K562 (cell line): ENCODE measurements around the gene LRP1B. TPM values are rescaled to one million over a fixed set of nuclear protein-coding genes. Genes with fewer than 3 reads are reported as not detected.

ENCODE experiments used
- ATAC-seq: fragments of 200-7000 bp; cut with Tn5 transposase; 3 replicates; pipeline ENCODE4 v1.9.1; 2020; ENCODE audit warnings: moderate library complexity
- BruUV-seq: library from RNA; stranded (reverse); fragments of 400-500 nt; replicated peaks from 2 replicates; lab custom pipeline; 2021; lab: Mats Ljungman, UMichigan
- CTCF ChIA-PET: fragments of 300-600 bp; formaldehyde crosslinking; extraction: SDS; loops from one replicate; lab custom pipeline; 2021; ENCODE audit warnings: low intra/inter-chr PET ratio; lab: Yijun Ruan, JAX
- POLR2A ChIA-PET: fragments of 300-600, 350-650 bp; sonication (Branson Sonifier 250); formaldehyde crosslinking; extraction: SDS; loops from one replicate; lab custom pipeline; 2021; ENCODE audit warnings: antibody characterized with exemption, inconsistent platforms; lab: Yijun Ruan, JAX
- DNase-seq, 4 experiments: peaks; one replicate each; pipeline versions ENCODE4 v3.0.0 to v3.0.0-alpha.2; 2011 to 2018; ENCODE audit warnings: low spot score in 3 of 4, mixed read lengths in 3 of 4; ENCODE audit errors: extremely low read depth in 1 of 4
- FAIRE-seq: peaks from 2 replicates; lab custom pipeline; 2011; peaks lifted over from hg19 to GRCh38; lab: Jason Lieb, UNC
- H2AFZ ChIP-seq: 2 replicates; pipeline ENCODE4 v1.6.0; 2011; ENCODE audit warnings: low read depth, low read length, control low read depth, inconsistent platforms
- H3K27ac ChIP-seq: fragments of 200-600 bp; 3 replicates; pipeline ENCODE4 v1.8.0; 2011; ENCODE audit warnings: low read depth, mild to moderate bottlenecking, control low read depth, inconsistent platforms, low read length, moderate library complexity, mixed read lengths; ENCODE audit errors: extremely low read depth
- H3K27me3 ChIP-seq, 2 experiments: fragments of 300-600 bp in 1 of 2; 2 replicates in 1 of 2; 3 replicates in 1 of 2; pipeline versions ENCODE4 v1.6.0 to v1.8.0; 2011; ENCODE audit warnings: inconsistent platforms in 2 of 2, low read length in 2 of 2, mild to moderate bottlenecking in 1 of 2, mixed read lengths in 1 of 2, moderate library complexity in 1 of 2; ENCODE audit not compliant: control insufficient read depth in 2 of 2, insufficient read depth in 2 of 2
- H3K36me3 ChIP-seq: fragments of 300-600 bp; 3 replicates; pipeline ENCODE4 v1.8.0; 2011; ENCODE audit warnings: mild to moderate bottlenecking, low read length, inconsistent platforms; ENCODE audit not compliant: control insufficient read depth, insufficient read depth
- H3K4me1 ChIP-seq, 2 experiments: fragments of 200-600 bp in 1 of 2; replicated peaks in 1 of 2; 2 replicates in 1 of 2; 3 replicates in 1 of 2; pipeline versions ENCODE4 v1.5.1 to v1.8.0; 2011; ENCODE audit warnings: inconsistent platforms in 2 of 2, low read length in 2 of 2, mild to moderate bottlenecking in 1 of 2, mixed read lengths in 1 of 2, moderate library complexity in 1 of 2; ENCODE audit not compliant: control insufficient read depth in 2 of 2, insufficient read depth in 2 of 2
- H3K4me2 ChIP-seq: 2 replicates; pipeline ENCODE4 v1.6.1; 2011; ENCODE audit warnings: low read length, control low read depth, inconsistent platforms, mixed read lengths; ENCODE audit not compliant: insufficient read depth
- H3K4me3 ChIP-seq: fragments of 200-600 bp; sonication (generic), shearing (Covaris generic); 2 replicates; pipeline ENCODE4 v1.5.1; 2016; ENCODE audit warnings: control low read depth, inconsistent platforms
- H3K79me2 ChIP-seq: fragments of 200-600 bp; 3 replicates; pipeline ENCODE4 v1.8.0; 2011; ENCODE audit warnings: low read length, inconsistent platforms; ENCODE audit not compliant: control insufficient read depth, insufficient read depth
- H3K9ac ChIP-seq, 2 experiments: 2 replicates each; pipeline versions ENCODE4 v1.6.0 to v1.6.1; 2011; ENCODE audit warnings: low read depth in 2 of 2, low read length in 2 of 2, control low read depth in 1 of 2, inconsistent platforms in 1 of 2, mild to moderate bottlenecking in 1 of 2, mixed read lengths in 1 of 2; ENCODE audit not compliant: insufficient read depth in 1 of 2
- H3K9me1 ChIP-seq: one replicate; pipeline ENCODE4 v1.6.0; 2011; ENCODE audit warnings: inconsistent platforms, mild to moderate bottlenecking, low read length, moderate library complexity; ENCODE audit not compliant: control insufficient read depth, insufficient read depth
- H3K9me3 ChIP-seq: replicated peaks from 2 replicates; pipeline ENCODE4 v1.5.1; 2011; ENCODE audit warnings: low read depth, low read length, inconsistent platforms; ENCODE audit not compliant: control insufficient read depth, insufficient read depth
- H4K20me1 ChIP-seq: replicated peaks from 2 replicates; pipeline ENCODE4 v1.6.1; 2011; ENCODE audit warnings: low read length, inconsistent platforms, mixed read lengths; ENCODE audit not compliant: control insufficient read depth, insufficient read depth
- CC2D1A ChIP-seq: fragments of 450-650 bp; IDR thresholded peaks from 2 replicates; pipeline ENCODE4 v1.6.1; 2017; ENCODE audit warnings: mild to moderate bottlenecking
- PBX2 ChIP-seq, 2 experiments: IDR thresholded peaks in 1 of 2; conservative IDR thresholded peaks in 1 of 2; 2 replicates each; pipeline ENCODE4 v1.6.1; 2016; ENCODE audit warnings: low read depth in 2 of 2, mild to moderate bottlenecking in 1 of 2, missing compliant biosample characterization in 1 of 2, missing genetic modification characterization in 1 of 2, moderate library complexity in 1 of 2
- SLC30A9 ChIP-seq: fragments of 250-450 bp; sonication (Bioruptor Pico); IDR thresholded peaks from 2 replicates; pipeline ENCODE4 v1.8.0; 2022; ENCODE audit warnings: mild to moderate bottlenecking, moderate library complexity
- TAF1 ChIP-seq: IDR thresholded peaks from 2 replicates; pipeline ENCODE4 v1.6.1; 2011; ENCODE audit warnings: mild to moderate bottlenecking, low read length, moderate library complexity; ENCODE audit not compliant: insufficient read depth, control insufficient read depth, severe bottlenecking; ENCODE audit errors: extremely low read depth
- TBP ChIP-seq: optimal IDR thresholded peaks from 2 replicates; pipeline ENCODE3; 2011; ENCODE audit warnings: low read depth, low read length, improper control_type of control experiment
- TRIM28 ChIP-seq: fragments of 450-650 bp; IDR thresholded peaks from 2 replicates; pipeline ENCODE4 v1.6.1; 2017
- ZNF263 ChIP-seq: sonication (generic); formaldehyde crosslinking; IDR thresholded peaks from 2 replicates; pipeline ENCODE4 v1.8.0; 2022; ENCODE audit warnings: mild to moderate bottlenecking, missing genetic modification reagents, borderline replicate concordance
- WGBS: fragments of 100-300 bp; shearing (Covaris generic); methylation state at CpG from one replicate; pipeline ENCODE4 v1.1.6; 2016; ENCODE audit warnings: low coverage, mixed read lengths; ENCODE audit not compliant: insufficient coverage; ENCODE audit errors: missing lambda C conversion rate; 5-methylcytosine and 5-hydroxymethylcytosine counted together
- in situ Hi-C: fragments of 300-500 bp; cut with MboI; formaldehyde crosslinking; loops from 4 replicates; pipeline ENCODE4 v1.15.0; 2018; ENCODE audit warnings: inconsistent platforms, mixed read lengths
- intact Hi-C: fragments of 100-400 bp; cut with micrococcal nuclease; formaldehyde crosslinking; loops from 2 replicates; pipeline ENCODE4 v1.14.2; 2022
- polyA plus RNA-seq, 8 experiments: library from polyadenylated mRNA; depleted of rRNA in 4 of 8; stranded (reverse) in 5 of 8; unstranded in 3 of 8; fragments of >200 nt; fragmentation: Nextera tagmentation in 2 of 8; fragmentation: Illumina TruSeq in 1 of 8; extraction: Ambion mirVana in 2 of 8; extraction: Trizol in 1 of 8; gene quantifications; 2 replicates each; pipeline versions ENCODE4 v1.2.1 to v1.2.3, GENCODE V29; 2011 to 2014; ENCODE audit warnings: inconsistent platforms in 1 of 8, missing spikeins in 1 of 8
- total RNA-seq, 7 experiments: library from RNA; depleted of rRNA in 6 of 7; stranded (reverse); fragments of >200 nt in 6 of 7; fragmentation: Illumina TruSeq in 2 of 7; extraction: Trizol in 2 of 7; gene quantifications; 2 replicates each; pipeline versions ENCODE4 v1.2.1 to v1.2.3, GENCODE V29; 2011 to 2021; ENCODE audit warnings: low replicate concordance in 1 of 7
- TF ChIP-seq, protein P1 (sequence below): fragments of 250-450 bp; sonication (Bioruptor Pico); IDR thresholded peaks from 2 replicates; pipeline ENCODE4 v1.5.0; 2021
- TF ChIP-seq, protein P2 (sequence below), 3 experiments: fragments of 200-800 bp in 1 of 3; fragments of 250-450 bp in 1 of 3; fragments of 450-650 bp in 1 of 3; sonication (Bioruptor Pico) in 1 of 3; sonication (Bioruptor generic) in 1 of 3; formaldehyde crosslinking in 1 of 3; IDR thresholded peaks; 2 replicates each; pipeline versions ENCODE4 v1.6.1 to v1.8.0; 2016 to 2022; ENCODE audit warnings: mild to moderate bottlenecking in 2 of 3, missing genetic modification characterization in 2 of 3, missing compliant biosample characterization in 1 of 3, moderate library complexity in 1 of 3

LRP1B gene
- total and polyA plus RNA-seq, 9 of the 15 experiments (the other 6 are each of a cell fraction or from before 2014, with no cell fraction given), result not detected

DNA sequence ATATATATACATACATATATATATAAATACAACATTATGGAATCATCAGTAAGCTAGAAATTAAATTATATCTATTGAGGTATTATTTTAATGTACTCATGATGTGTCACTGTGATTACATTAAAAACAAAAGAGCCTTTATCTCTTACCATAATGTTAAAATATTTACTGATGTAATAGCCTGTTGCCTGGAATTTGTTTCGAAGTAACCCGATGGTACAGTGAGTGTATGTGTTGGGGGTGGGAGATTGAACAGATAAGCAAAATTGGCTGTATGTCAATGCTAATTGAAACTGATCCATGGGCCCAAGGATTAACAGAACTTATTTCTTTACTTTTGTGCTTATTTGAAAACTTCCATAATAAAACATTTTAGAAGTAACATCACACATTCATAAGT, 1473.2 kb downstream of the LRP1B start:
- Histone ChIP-seq H3K27me3 (no peaks in the 10 kb centered on the region), H3K27ac (no peak overlapping the region), H3K4me2 (no peak overlapping the region), H3K9me3 (peaks cover 2% of the 10 kb centered on the region; the same call in 1 of the 2 replicates), H4K20me1 (no peaks in the 10 kb centered on the region), H3K4me3 (no peak overlapping the region), H3K9me1 (no peaks in the 10 kb centered on the region), H3K4me1 (no peaks in the 10 kb centered on the region), H3K9ac (no peak overlapping the region), H3K79me2 (no peaks in the 10 kb centered on the region), H3K36me3 (no peaks in the 10 kb centered on the region), H2AFZ (no peak overlapping the region)
- DNase-seq, result no peak
- BruUV-seq, result no TSS peak
- intact Hi-C loops (no loop called here), in situ Hi-C loops (no loop called here)
- 3% methylated on average over 2 of the region's 2 CpGs for WGBS
- ChIA-PET CTCF (no interaction called here), POLR2A (no interaction called here)
- TF ChIP-seq ZNF263 (CRISPR knock-in tag), result no peak
- TF ChIP-seq PBX2 (CRISPR knock-in tag; IDR thresholded peaks at IDR 0.05; ENCODE audit: low read depth), result no peak
- no peak for TF ChIP-seq PBX2 (tag; conservative IDR thresholded peaks at IDR 0.05; ENCODE audit: low read depth)
- no peak for TF ChIP-seq TBP
- TF ChIP-seq TRIM28, result no peak
- TF ChIP-seq, protein P1, sequence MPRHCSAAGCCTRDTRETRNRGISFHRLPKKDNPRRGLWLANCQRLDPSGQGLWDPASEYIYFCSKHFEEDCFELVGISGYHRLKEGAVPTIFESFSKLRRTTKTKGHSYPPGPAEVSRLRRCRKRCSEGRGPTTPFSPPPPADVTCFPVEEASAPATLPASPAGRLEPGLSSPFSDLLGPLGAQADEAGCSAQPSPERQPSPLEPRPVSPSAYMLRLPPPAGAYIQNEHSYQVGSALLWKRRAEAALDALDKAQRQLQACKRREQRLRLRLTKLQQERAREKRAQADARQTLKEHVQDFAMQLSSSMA, result no peak
- TF ChIP-seq, protein P2, sequence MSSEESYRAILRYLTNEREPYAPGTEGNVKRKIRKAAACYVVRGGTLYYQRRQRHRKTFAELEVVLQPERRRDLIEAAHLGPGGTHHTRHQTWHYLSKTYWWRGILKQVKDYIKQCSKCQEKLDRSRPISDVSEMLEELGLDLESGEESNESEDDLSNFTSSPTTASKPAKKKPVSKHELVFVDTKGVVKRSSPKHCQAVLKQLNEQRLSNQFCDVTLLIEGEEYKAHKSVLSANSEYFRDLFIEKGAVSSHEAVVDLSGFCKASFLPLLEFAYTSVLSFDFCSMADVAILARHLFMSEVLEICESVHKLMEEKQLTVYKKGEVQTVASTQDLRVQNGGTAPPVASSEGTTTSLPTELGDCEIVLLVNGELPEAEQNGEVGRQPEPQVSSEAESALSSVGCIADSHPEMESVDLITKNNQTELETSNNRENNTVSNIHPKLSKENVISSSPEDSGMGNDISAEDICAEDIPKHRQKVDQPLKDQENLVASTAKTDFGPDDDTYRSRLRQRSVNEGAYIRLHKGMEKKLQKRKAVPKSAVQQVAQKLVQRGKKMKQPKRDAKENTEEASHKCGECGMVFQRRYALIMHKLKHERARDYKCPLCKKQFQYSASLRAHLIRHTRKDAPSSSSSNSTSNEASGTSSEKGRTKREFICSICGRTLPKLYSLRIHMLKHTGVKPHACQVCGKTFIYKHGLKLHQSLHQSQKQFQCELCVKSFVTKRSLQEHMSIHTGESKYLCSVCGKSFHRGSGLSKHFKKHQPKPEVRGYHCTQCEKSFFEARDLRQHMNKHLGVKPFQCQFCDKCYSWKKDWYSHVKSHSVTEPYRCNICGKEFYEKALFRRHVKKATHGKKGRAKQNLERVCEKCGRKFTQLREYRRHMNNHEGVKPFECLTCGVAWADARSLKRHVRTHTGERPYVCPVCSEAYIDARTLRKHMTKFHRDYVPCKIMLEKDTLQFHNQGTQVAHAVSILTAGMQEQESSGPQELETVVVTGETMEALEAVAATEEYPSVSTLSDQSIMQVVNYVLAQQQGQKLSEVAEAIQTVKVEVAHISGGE (CRISPR knock-in tag; IDR thresholded peaks at IDR 0.05), result no peak
- TF ChIP-seq CC2D1A, result no peak
- no peak for TF ChIP-seq SLC30A9 (CRISPR knock-in tag)
- no peak for TF ChIP-seq TAF1
- TF ChIP-seq, all 486 proteins: peak for 0
- ATAC-seq, result no peak
- FAIRE-seq, result no peak
